ENCODE results near the gene CHL1.

CHL1 gene

GRCh38 chr3:288417-288816 is 91.9 kb downstream of the CHL1 start:
- H3K36me3 ChIP-seq (ENCODE audit: insufficient read depth, low read length) = no peaks in the 10 kb centered on the region
- no peaks in the 10 kb centered on the region for H3K27me3 ChIP-seq (ENCODE audit: insufficient read depth, low read length)
- H4K20me1 ChIP-seq (ENCODE audit: insufficient read depth, low read length) = no peaks in the 10 kb centered on the region
- H3K9me3 ChIP-seq (ENCODE audit: low read length) = no peaks in the 10 kb centered on the region
- H3K4me3 ChIP-seq (ENCODE audit: low read depth, low read length, poor library complexity, severe bottlenecking) = no peak overlapping the region
- TF ChIP-seq EZH2 (IDR thresholded peaks at IDR 0.05; ENCODE audit: borderline replicate concordance, low read length) = no peak
- H3K9ac ChIP-seq (ENCODE audit: low read length) = no peak overlapping the region
- no peak overlapping the region for H2AFZ ChIP-seq (ENCODE audit: low read length)
- no peaks in the 10 kb centered on the region for H3K79me2 ChIP-seq (ENCODE audit: insufficient read depth, low read length)
- no peak overlapping the region for H3K4me2 ChIP-seq (ENCODE audit: low read length)
- H3K4me1 ChIP-seq (ENCODE audit: insufficient read depth, low read length, severe bottlenecking) = peaks cover 19% of the 10 kb centered on the region
- H3F3A ChIP-seq (ENCODE audit: insufficient read depth, low read length) = no peaks in the 10 kb centered on the region; the same call in 1 of the 2 replicates
- no peaks in the 10 kb centered on the region for H3K9me2 ChIP-seq (ENCODE audit: low read depth, low read length)
- H3K27ac ChIP-seq (ENCODE audit: low read depth, low read length, poor library complexity, severe bottlenecking) = no peak overlapping the region

GRCh38 chr3:291028-291427 is 94.5 kb downstream of the CHL1 start:
- Histone ChIP-seq H3K27me3 (ENCODE audit: insufficient read depth, low read length) (no peaks in the 10 kb centered on the region), H3F3A (ENCODE audit: insufficient read depth, low read length) (no peaks in the 10 kb centered on the region; the same call in 1 of the 2 replicates), H3K9me2 (ENCODE audit: low read depth, low read length) (no peaks in the 10 kb centered on the region), H3K4me3 (ENCODE audit: low read depth, low read length, poor library complexity, severe bottlenecking) (no peak overlapping the region), H3K9me3 (ENCODE audit: low read length) (no peaks in the 10 kb centered on the region), H3K4me1 (ENCODE audit: insufficient read depth, low read length, severe bottlenecking) (peaks cover 19% of the 10 kb centered on the region), H2AFZ (ENCODE audit: low read length) (no peak overlapping the region), H3K79me2 (ENCODE audit: insufficient read depth, low read length) (no peaks in the 10 kb centered on the region), H3K27ac (ENCODE audit: low read depth, low read length, poor library complexity, severe bottlenecking) (no peak overlapping the region), H4K20me1 (ENCODE audit: insufficient read depth, low read length) (no peaks in the 10 kb centered on the region), H3K4me2 (ENCODE audit: low read length) (no peak overlapping the region), H3K36me3 (ENCODE audit: insufficient read depth, low read length) (no peaks in the 10 kb centered on the region), H3K9ac (ENCODE audit: low read length) (no peak overlapping the region)
- no peak for TF ChIP-seq CTCF (IDR thresholded peaks at IDR 0.05; ENCODE audit: low read length)
- TF ChIP-seq EZH2 (IDR thresholded peaks at IDR 0.05; ENCODE audit: borderline replicate concordance, low read length) = no peak

DNA sequence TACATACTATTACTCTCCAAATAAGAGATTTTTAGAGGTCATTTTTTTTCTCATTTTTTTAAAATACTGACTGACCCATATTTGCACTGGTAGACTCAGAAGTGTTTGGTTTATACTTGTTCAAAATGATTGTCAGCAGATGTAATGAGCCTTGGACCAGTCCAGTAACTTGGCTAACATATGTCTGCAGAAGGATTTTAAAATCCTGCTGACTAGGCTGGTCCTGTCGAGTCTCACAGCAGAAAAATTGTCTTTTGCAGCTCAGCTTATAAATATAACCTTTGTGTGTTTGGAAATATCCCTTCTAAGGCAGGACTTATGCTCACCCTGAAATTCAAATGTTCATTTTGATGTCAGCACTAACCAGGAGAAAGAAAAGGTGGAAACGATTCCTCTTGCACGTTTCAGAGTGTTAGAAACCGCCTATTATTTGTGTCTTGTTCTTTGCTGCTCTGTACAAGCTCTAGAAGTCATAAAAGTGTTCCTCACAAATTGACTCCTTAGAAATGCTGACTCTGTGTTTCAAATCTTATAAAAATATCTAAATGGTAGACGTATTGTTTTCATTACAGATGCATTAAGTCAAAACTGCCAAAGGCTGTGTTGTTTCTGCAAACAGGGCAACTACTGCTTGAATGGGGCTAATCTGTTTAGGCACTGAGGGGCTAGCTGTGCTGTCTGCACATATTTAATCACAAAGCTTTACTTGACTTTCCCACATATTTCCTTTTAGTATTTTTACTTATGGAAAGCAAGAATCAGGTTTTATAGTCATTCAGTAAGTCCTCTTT is 95.3 kb downstream of the CHL1 start:
- H3K79me2 ChIP-seq (ENCODE audit: insufficient read depth, low read length) = no peaks in the 10 kb centered on the region
- no peak overlapping the region for H2AFZ ChIP-seq (ENCODE audit: low read length)

More for the DNA sequence above, 95.3 kb downstream of the CHL1 start:
- Histone ChIP-seq H3K9me2 (ENCODE audit: low read depth, low read length) (no peaks in the 10 kb centered on the region), H3K36me3 (ENCODE audit: insufficient read depth, low read length) (no peaks in the 10 kb centered on the region), H3K4me3 (ENCODE audit: low read depth, low read length, poor library complexity, severe bottlenecking) (no peak overlapping the region), H3K27me3 (ENCODE audit: insufficient read depth, low read length) (no peaks in the 10 kb centered on the region), H3F3A (ENCODE audit: insufficient read depth, low read length) (no peaks in the 10 kb centered on the region; the same call in 1 of the 2 replicates), H3K4me1 (ENCODE audit: insufficient read depth, low read length, severe bottlenecking) (peaks cover 19% of the 10 kb centered on the region), H3K27ac (ENCODE audit: low read depth, low read length, poor library complexity, severe bottlenecking) (peak overlapping the region; percentile 33), H3K4me2 (ENCODE audit: low read length) (no peak overlapping the region), H3K9me3 (ENCODE audit: low read length) (no peaks in the 10 kb centered on the region), H3K9ac (ENCODE audit: low read length) (no peak overlapping the region), H4K20me1 (ENCODE audit: insufficient read depth, low read length) (no peaks in the 10 kb centered on the region)
- TF ChIP-seq CTCF (IDR thresholded peaks at IDR 0.05; ENCODE audit: low read length) = no peak
- TF ChIP-seq EZH2 (IDR thresholded peaks at IDR 0.05; ENCODE audit: borderline replicate concordance, low read length) = no peak
